Adipocyte (in vitro differentiated cells): ENCODE results near the gene SLC9A8.

ENCODE experiments used
- DNase-seq: peaks from one replicate; pipeline ENCODE4 v3.0.0-alpha.2; 2015; ENCODE audit warnings: low read depth
- H3K27me3 ChIP-seq: replicated peaks from 2 replicates; pipeline ENCODE4 v1.7.0; 2013; ENCODE audit warnings: mild to moderate bottlenecking, low read length, moderate library complexity; ENCODE audit not compliant: control insufficient read depth, insufficient read depth
- H3K36me3 ChIP-seq: 2 replicates; pipeline ENCODE4 v1.7.0; 2013; ENCODE audit warnings: low read length, mild to moderate bottlenecking, moderate library complexity; ENCODE audit not compliant: control insufficient read depth, insufficient read depth, severe bottlenecking
- H3K4me1 ChIP-seq: 2 replicates; pipeline ENCODE4 v1.7.0; 2013; ENCODE audit warnings: mild to moderate bottlenecking, low read length, moderate library complexity; ENCODE audit not compliant: control insufficient read depth, insufficient read depth
- H3K4me3 ChIP-seq: 2 replicates; pipeline ENCODE4 v1.7.0; 2013; ENCODE audit warnings: mild to moderate bottlenecking, low read length, moderate library complexity
- H3K9ac ChIP-seq: 2 replicates; pipeline ENCODE4 v1.7.0; 2013; ENCODE audit warnings: mild to moderate bottlenecking, low read length, moderate library complexity
- H3K9me3 ChIP-seq: 2 replicates; pipeline ENCODE4 v1.7.0; 2013; ENCODE audit warnings: mild to moderate bottlenecking, low read length, moderate library complexity; ENCODE audit not compliant: control insufficient read depth

The SLC9A8 gene

GRCh38 chr20:49838546-49838945 is 25.9 kb downstream of the SLC9A8 start:
- Histone ChIP-seq H3K9ac (no peak overlapping the region), H3K27me3 (no peaks in the 10 kb centered on the region), H3K36me3 (peaks cover 7% of the 10 kb centered on the region), H3K9me3 (no peaks in the 10 kb centered on the region), H3K4me3 (no peak overlapping the region), H3K4me1 (no peaks in the 10 kb centered on the region)
- DNase-seq: no peak

- Histone ChIP-seq H3K9ac (no peak overlapping the region), H3K36me3 (peaks cover 14% of the 10 kb centered on the region), H3K9me3 (no peaks in the 10 kb centered on the region), H3K4me1 (no peaks in the 10 kb centered on the region), H3K27me3 (no peaks in the 10 kb centered on the region), H3K4me3 (no peak overlapping the region)
- DNase-seq: no peak
These were observed 30.5 kb downstream of the SLC9A8 start for GRCh38 chr20:49843139-49843538.

GRCh38 chr20:49843770-49844380 is 31.2 kb downstream of the SLC9A8 start:
- Histone ChIP-seq H3K4me3 (no peak overlapping the region), H3K4me1 (no peaks in the 10 kb centered on the region), H3K36me3 (peaks cover 21% of the 10 kb centered on the region), H3K27me3 (no peaks in the 10 kb centered on the region), H3K9ac (no peak overlapping the region), H3K9me3 (no peaks in the 10 kb centered on the region)
- DNase-seq: no peak

- H3K27me3 ChIP-seq: no peaks in the 10 kb centered on the region
- no peaks in the 10 kb centered on the region for H3K9me3 ChIP-seq
- no peak overlapping the region for H3K9ac ChIP-seq
- no peaks in the 10 kb centered on the region for H3K4me1 ChIP-seq
- no peak overlapping the region for H3K4me3 ChIP-seq
- H3K36me3 ChIP-seq: peaks cover 30% of the 10 kb centered on the region
- DNase-seq: no peak
These were observed 32.4 kb downstream of the SLC9A8 start for GRCh38 chr20:49845060-49845459.

- peak; percentile 89 for DNase-seq
- Histone ChIP-seq H3K9ac (no peak overlapping the region), H3K9me3 (no peaks in the 10 kb centered on the region), H3K27me3 (no peaks in the 10 kb centered on the region), H3K4me3 (no peak overlapping the region), H3K4me1 (peaks cover 7% of the 10 kb centered on the region), H3K36me3 (peaks cover 30% of the 10 kb centered on the region)
These were observed 33.7 kb downstream of the SLC9A8 start for GRCh38 chr20:49846206-49846807.

- H3K9ac ChIP-seq: peak overlapping the region; percentile 8
- H3K4me1 ChIP-seq: peaks cover 22% of the 10 kb centered on the region
- H3K36me3 ChIP-seq: peaks cover 32% of the 10 kb centered on the region
These were observed 38.0 kb downstream of the SLC9A8 start for GRCh38 chr20:49850463-49851230.

GRCh38 chr20:49851231-49851705 is 38.6 kb downstream of the SLC9A8 start:
- no peaks in the 10 kb centered on the region for H3K9me3 ChIP-seq
- peak overlapping the region; percentile 8 for H3K9ac ChIP-seq
- H3K36me3 ChIP-seq: peaks cover 37% of the 10 kb centered on the region
- H3K4me3 ChIP-seq: no peak overlapping the region
- H3K27me3 ChIP-seq: no peaks in the 10 kb centered on the region
- peaks cover 28% of the 10 kb centered on the region for H3K4me1 ChIP-seq
- DNase-seq: peak; percentile 29

More at GRCh38 chr20:49850463-49851230, 38.0 kb downstream of the SLC9A8 start:
- Histone ChIP-seq H3K9me3 (no peaks in the 10 kb centered on the region), H3K4me3 (no peak overlapping the region), H3K27me3 (no peaks in the 10 kb centered on the region)
- DNase-seq: peak; percentile 70

GRCh38 chr20:49851991-49852390 is 39.4 kb downstream of the SLC9A8 start:
- DNase-seq: peak; percentile 36
- H3K36me3 ChIP-seq: peaks cover 41% of the 10 kb centered on the region
- H3K27me3 ChIP-seq: no peaks in the 10 kb centered on the region
- H3K4me1 ChIP-seq: peaks cover 30% of the 10 kb centered on the region
- H3K9me3 ChIP-seq: no peaks in the 10 kb centered on the region
- H3K9ac ChIP-seq: peak overlapping the region; percentile 7
- no peak overlapping the region for H3K4me3 ChIP-seq

GRCh38 chr20:49852522-49853080 is 40.0 kb downstream of the SLC9A8 start:
- peaks cover 44% of the 10 kb centered on the region for H3K36me3 ChIP-seq
- H3K4me1 ChIP-seq: peaks cover 30% of the 10 kb centered on the region
- H3K4me3 ChIP-seq: no peak overlapping the region
- H3K9me3 ChIP-seq: no peaks in the 10 kb centered on the region
- no peaks in the 10 kb centered on the region for H3K27me3 ChIP-seq
- H3K9ac ChIP-seq: no peak overlapping the region
- DNase-seq: peak; percentile 41

- H3K36me3 ChIP-seq: peaks cover 45% of the 10 kb centered on the region
- peak; percentile 69 for DNase-seq
- no peaks in the 10 kb centered on the region for H3K9me3 ChIP-seq
These were observed 41.0 kb downstream of the SLC9A8 start for GRCh38 chr20:49853640-49854039.

More at GRCh38 chr20:49853640-49854039, 41.0 kb downstream of the SLC9A8 start:
- no peak overlapping the region for H3K4me3 ChIP-seq
- peaks cover 30% of the 10 kb centered on the region for H3K4me1 ChIP-seq
- H3K27me3 ChIP-seq: no peaks in the 10 kb centered on the region
- H3K9ac ChIP-seq: no peak overlapping the region
